Activated T-cell treated with anti-CD3 and anti-CD28 coated beads, Interleukin-2, amount 50 U/mL, for 24 hours (primary cell): ENCODE results near the gene CLSTN3.
A peak's percentile ranks its signal among the peaks of the same experiment; 100 is the strongest.
"Not testable (repeated sequence)": the region's sequence is repeated elsewhere in the genome, so short reads cannot be mapped to it uniquely, and the experiment has no call there.

Source experiments
- DNase-seq: peaks from one replicate; pipeline ENCODE4 v3.0.0-alpha.2; 2020
- H3K27ac Mint-ChIP-seq: 2 replicates; pipeline ENCODE4 v1.8.0; 2020; ENCODE audit warnings: mild to moderate bottlenecking, mixed read lengths
- H3K27me3 Mint-ChIP-seq: 2 replicates; pipeline ENCODE4 v1.8.0; 2020; ENCODE audit warnings: mixed read lengths
- H3K36me3 Mint-ChIP-seq: 2 replicates; pipeline ENCODE4 v1.8.0; 2020; ENCODE audit warnings: low read depth, mixed read lengths
- H3K4me1 Mint-ChIP-seq: 2 replicates; pipeline ENCODE4 v1.8.0; 2020; ENCODE audit warnings: low read depth, mixed read lengths
- H3K4me3 Mint-ChIP-seq: 2 replicates; pipeline ENCODE4 v1.8.0; 2020; ENCODE audit warnings: mild to moderate bottlenecking, moderate library complexity, mixed read lengths
- H3K9me3 Mint-ChIP-seq: 2 replicates; pipeline ENCODE4 v1.8.0; 2020; ENCODE audit warnings: mixed read lengths

CLSTN3 gene

DNA sequence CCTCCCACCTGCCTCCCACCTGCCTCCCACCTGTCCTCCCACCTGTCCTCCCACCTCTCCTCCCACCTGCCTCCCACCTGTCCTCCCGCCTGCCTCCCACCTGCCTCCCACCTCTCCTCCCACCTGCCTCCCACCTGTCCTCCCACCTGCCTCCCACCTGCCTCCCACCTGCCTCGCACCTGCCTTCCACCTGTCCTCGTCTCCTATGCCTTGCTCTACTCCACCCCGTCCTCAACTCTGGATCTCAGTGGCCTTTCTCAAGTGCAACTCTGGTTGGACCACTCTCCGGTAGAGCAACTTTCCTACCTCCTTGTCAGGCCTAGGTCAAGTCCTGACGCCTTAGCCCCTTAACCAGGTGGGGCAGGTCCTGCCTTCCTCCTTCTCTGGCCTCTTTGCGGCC lies 30.0 kb downstream of the CLSTN3 start:
- H3K36me3 Mint-ChIP-seq: peaks cover 24% of the 10 kb centered on the region
- no peak for DNase-seq
- H3K27me3 Mint-ChIP-seq: peaks cover 8% of the 10 kb centered on the region
- H3K9me3 Mint-ChIP-seq: no peaks in the 10 kb centered on the region
- peaks cover 12% of the 10 kb centered on the region for H3K4me1 Mint-ChIP-seq
- no peak overlapping the region for H3K4me3 Mint-ChIP-seq
- H3K27ac Mint-ChIP-seq: no peak overlapping the region

DNA sequence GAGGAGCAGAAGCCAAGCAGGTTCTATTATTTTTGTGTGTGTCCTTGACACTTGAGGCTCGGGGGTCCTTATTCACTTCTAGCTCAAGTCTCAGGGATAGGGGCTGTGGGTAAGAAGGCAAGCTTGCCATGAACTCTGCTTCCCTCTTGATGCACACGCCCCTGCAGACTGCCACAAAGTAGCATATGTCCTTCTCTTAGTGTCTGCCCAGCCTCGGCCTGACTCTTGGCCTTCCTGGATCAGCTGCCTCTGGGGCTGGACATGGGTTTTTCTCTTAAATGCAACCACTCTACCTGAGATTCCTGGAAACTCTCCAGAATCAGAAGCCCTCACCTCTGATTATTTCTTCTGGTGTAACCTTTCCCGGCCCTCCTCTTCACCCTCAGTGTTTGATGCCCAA lies 31.2 kb downstream of the CLSTN3 start:
- H3K27me3 Mint-ChIP-seq: peaks cover 8% of the 10 kb centered on the region
- H3K4me1 Mint-ChIP-seq: peaks cover 12% of the 10 kb centered on the region
- H3K27ac Mint-ChIP-seq: no peak overlapping the region
- no peaks in the 10 kb centered on the region for H3K9me3 Mint-ChIP-seq
- no peak overlapping the region for H3K4me3 Mint-ChIP-seq
- peaks cover 13% of the 10 kb centered on the region for H3K36me3 Mint-ChIP-seq
- DNase-seq: no peak

- Mint-ChIP-seq H3K36me3 (peaks cover 10% of the 10 kb centered on the region), H3K9me3 (no peaks in the 10 kb centered on the region), H3K4me3 (no peak overlapping the region), H3K27me3 (peaks cover 12% of the 10 kb centered on the region), H3K4me1 (peaks cover 12% of the 10 kb centered on the region), H3K27ac (no peak overlapping the region)
- no peak for DNase-seq
Measured at GRCh38 chr12:7161811-7162210, 31.6 kb downstream of the CLSTN3 start.

DNA sequence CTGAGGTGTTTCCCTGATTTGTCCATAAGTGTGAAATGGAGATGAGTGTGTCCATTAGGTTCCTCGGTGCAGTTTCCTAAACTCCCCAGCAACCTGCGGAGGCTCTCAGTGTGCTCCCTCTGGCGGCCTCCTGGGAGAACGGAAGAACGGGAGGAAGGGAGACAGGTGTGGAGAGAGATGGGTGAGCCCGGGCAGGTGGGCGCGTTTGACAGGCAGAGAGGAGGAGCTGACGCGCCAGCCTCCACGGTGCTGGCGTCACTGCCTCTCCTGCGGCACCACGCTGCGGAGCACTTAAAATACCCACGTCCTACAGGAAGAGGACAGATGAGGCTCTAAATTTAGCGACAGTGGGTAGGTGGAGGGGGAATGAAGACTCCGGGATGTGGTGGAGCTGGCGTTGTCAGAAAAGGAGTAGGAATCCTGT lies 32.5 kb downstream of the CLSTN3 start:
- H3K4me1 Mint-ChIP-seq: peaks cover 12% of the 10 kb centered on the region
- peaks cover 13% of the 10 kb centered on the region for H3K27me3 Mint-ChIP-seq
- H3K27ac Mint-ChIP-seq: no peak overlapping the region
- H3K9me3 Mint-ChIP-seq: peaks cover 5% of the 10 kb centered on the region
- DNase-seq: peak; percentile 40
- H3K36me3 Mint-ChIP-seq: peaks cover 4% of the 10 kb centered on the region
- H3K4me3 Mint-ChIP-seq: no peak overlapping the region

DNA sequence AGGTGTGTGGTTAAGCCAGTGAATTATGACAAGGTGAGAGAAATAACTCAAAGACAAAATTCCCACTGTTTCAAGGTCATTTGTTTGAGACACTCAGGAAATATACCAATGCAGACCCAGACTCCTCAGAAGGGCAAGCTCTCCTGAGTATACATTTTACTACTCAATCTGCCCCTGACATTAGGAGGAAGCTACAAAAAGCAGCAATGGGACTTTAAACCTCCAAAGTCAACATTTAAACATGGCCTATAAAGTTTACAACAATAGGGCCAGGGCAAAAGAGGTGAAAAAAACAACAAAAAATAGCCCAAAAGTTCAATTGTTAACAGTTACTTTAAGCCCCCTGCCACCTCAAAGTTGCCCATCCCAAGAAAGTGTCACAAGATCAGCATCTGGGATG lies 39.8 kb downstream of the CLSTN3 start:
- DNase-seq: no peak
- Mint-ChIP-seq H3K36me3 (peaks cover 2% of the 10 kb centered on the region), H3K4me1 (no peaks in the 10 kb centered on the region), H3K27ac (no peak overlapping the region), H3K4me3 (no peak overlapping the region), H3K27me3 (peaks cover 33% of the 10 kb centered on the region), H3K9me3 (peaks cover 24% of the 10 kb centered on the region)

DNA sequence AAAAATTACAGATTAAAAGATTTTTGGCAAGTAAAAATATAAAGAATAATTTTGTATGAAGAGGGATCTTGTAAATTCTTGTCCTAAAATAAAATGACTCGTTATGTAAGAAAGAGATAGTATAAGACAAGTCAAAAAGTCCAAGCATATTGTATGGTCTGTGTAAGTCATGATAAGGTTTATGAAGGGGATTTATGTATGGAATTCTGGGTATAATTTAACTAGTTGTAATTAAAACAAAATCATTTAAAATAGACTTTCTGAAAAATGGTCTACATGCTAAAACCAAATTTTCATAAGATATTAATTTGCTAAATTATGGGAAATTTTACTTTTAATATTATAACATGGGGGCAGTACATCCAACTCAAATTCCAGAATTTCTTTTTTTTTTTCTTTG lies 41.7 kb downstream of the CLSTN3 start:
- no peak for DNase-seq
- Mint-ChIP-seq H3K4me3 (no peak overlapping the region), H3K4me1 (no peaks in the 10 kb centered on the region), H3K27ac (no peak overlapping the region), H3K9me3 (peaks cover 27% of the 10 kb centered on the region), H3K27me3 (peaks cover 42% of the 10 kb centered on the region), H3K36me3 (peaks cover 2% of the 10 kb centered on the region)

DNA sequence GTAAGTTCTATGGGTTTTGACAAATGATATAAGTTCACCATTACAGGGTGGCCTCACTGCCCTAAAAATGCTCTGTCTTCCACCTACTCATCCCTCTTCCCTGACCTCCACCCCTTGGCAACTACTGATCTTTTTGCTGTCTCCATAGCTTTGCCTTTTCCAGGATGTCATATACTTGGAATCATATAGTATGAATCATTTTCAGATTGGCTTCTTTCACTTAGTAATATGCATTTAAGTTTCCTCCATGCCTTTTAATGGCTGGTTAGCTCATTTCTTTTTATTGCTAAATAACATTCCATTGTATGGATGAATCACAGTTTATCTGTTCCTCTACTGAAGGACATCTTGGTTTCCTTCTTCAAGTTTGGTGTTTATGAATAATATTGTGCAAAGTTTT lies 45.3 kb downstream of the CLSTN3 start:
- no peak for DNase-seq
- Mint-ChIP-seq H3K4me1 (no peaks in the 10 kb centered on the region), H3K27me3 (peaks cover 48% of the 10 kb centered on the region)

GRCh38 chr12:7176595-7176994 lies 46.4 kb downstream of the CLSTN3 start:
- H3K4me3 Mint-ChIP-seq: no peak overlapping the region
- no peaks in the 10 kb centered on the region for H3K4me1 Mint-ChIP-seq
- peaks cover 53% of the 10 kb centered on the region for H3K27me3 Mint-ChIP-seq
- no peak overlapping the region for H3K27ac Mint-ChIP-seq
- no peaks in the 10 kb centered on the region for H3K36me3 Mint-ChIP-seq
- peaks cover 9% of the 10 kb centered on the region for H3K9me3 Mint-ChIP-seq
- DNase-seq: no peak

More for the DNA sequence above, 45.3 kb downstream of the CLSTN3 start:
- Mint-ChIP-seq H3K4me3 (no peak overlapping the region), H3K36me3 (no peaks in the 10 kb centered on the region), H3K9me3 (peaks cover 9% of the 10 kb centered on the region), H3K27ac (no peak overlapping the region)

DNA sequence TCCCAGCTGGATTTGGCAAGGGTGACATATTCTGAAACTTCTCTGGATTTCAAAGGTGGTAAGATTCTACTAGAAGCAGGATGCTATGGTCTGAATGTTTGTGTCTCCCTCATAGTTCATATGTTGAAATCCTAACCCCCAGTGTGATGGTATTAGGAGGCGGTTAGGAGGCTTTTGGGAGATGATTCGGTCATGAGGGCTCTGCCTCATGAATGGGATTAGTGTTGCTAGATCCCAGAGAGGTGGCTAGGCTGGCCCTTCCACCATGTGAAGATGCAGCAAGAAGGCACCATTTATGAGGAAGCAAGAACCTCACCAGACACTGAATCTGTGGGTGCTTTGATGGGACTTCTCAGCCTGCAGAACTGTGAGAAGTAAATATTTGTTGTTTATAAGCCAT lies 48.3 kb downstream of the CLSTN3 start:
- Mint-ChIP-seq H3K27me3 (peaks cover 48% of the 10 kb centered on the region), H3K36me3 (no peaks in the 10 kb centered on the region), H3K9me3 (peaks cover 3% of the 10 kb centered on the region), H3K4me1 (no peaks in the 10 kb centered on the region), H3K27ac (no peak overlapping the region), H3K4me3 (no peak overlapping the region)
- DNase-seq: no peak

- Mint-ChIP-seq H3K9me3 (peaks cover 3% of the 10 kb centered on the region), H3K36me3 (no peaks in the 10 kb centered on the region), H3K4me3 (no peak overlapping the region), H3K4me1 (no peaks in the 10 kb centered on the region), H3K27ac (no peak overlapping the region), H3K27me3 (peaks cover 35% of the 10 kb centered on the region)
- no peak for DNase-seq
Measured at GRCh38 chr12:7180685-7181084, 50.5 kb downstream of the CLSTN3 start.

- H3K36me3 Mint-ChIP-seq, DNase-seq, H3K9me3 Mint-ChIP-seq, H3K27ac Mint-ChIP-seq, H3K27me3 Mint-ChIP-seq, H3K4me3 Mint-ChIP-seq: not testable (repeated sequence)
- H3K4me1 Mint-ChIP-seq: peaks cover 20% of the 10 kb centered on the region
Measured at GRCh38 chr12:7186058-7186457, 55.9 kb downstream of the CLSTN3 start.

DNA sequence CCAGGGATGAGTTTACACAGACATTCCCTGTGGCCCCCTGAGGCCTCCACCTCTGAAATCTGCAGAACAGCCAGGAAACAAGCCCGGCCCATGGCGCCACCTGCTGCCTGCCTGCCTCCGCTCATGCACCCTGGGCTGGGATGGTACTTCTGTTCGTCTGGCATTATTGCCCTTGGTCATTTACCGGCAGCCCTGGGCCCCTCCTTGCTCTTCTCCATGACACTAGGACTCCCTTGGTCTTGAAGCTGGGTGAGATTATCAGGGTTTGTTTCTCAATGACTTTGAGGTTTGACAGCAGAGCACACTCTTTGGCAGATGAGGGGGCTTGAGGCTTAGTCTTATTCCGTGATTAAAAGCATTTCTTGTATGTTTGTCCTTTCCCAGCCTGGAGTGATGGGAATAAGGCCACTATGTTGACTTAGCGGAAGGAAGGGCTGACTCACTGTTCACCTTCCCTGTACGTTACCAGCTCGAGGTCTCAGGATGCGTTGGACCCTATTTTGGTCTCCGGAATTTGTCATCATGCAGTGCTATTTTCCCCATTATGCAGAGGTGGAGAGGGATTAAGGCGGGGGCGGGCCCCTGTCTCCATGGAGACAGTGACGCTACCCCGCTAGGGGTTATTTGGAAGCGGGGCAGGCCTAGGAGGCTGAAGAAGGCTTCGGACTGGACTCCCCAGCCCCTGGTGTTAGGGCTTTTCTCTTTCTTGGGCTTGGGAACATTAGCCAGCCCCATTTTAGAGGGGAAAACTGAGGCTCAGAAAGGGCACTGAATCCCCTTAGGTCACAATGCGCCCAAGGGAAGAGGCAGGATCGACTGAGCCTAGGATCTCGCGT lies 58.6 kb downstream of the CLSTN3 start:
- no peaks in the 10 kb centered on the region for H3K9me3 Mint-ChIP-seq
- H3K27ac Mint-ChIP-seq: peak overlapping the region; percentile 98
- H3K4me3 Mint-ChIP-seq: peak overlapping the region; percentile 90
- H3K36me3 Mint-ChIP-seq: peaks cover 32% of the 10 kb centered on the region
- DNase-seq: peak; percentile 79
- peaks cover 42% of the 10 kb centered on the region for H3K4me1 Mint-ChIP-seq
- H3K27me3 Mint-ChIP-seq: no peaks in the 10 kb centered on the region

DNA sequence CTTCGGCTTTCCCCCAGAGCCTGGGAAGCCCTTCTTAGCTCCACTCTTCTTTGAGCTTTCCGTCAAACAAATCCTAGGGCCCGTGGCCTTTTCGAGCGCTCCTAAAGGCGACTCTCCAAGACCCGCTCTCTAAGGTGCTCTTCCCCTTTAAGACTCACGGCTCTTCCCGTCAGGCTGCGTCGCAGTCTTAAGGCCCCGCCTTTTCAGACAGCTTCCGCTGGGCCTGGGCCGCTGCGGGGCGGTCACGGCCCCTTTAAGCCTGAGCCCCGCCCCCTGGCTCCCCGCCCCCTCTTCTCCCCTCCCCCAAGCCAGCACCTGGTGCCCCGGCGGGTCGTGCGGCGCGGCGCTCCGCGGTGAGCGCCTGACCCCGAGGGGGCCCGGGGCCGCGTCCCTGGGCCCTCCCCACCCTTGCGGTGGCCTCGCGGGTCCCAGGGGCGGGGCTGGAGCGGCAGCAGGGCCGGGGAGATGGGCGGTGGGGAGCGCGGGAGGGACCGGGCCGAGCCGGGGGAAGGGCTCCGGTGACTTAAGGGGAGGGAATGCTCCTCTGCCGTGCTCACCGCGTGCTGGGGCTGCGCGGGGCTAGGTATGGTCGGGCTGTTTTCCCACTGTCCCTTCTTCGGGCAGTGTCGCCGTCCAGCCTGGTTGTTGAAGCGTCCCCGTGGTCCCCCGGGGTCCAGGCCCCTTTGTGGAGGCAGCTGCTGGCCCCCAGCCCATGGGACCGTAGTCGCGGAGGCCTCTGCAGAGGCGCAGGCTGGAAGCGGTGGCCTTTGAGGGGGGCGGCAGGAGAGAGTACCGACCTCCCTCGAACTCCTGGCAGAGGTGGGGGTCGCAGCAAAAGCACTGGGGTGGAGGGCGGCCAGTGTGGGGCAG lies 59.5 kb downstream of the CLSTN3 start, which contains the start of gene PEX5:
PEX5 (plus strand) TSS at position 289 of the 870 bp plus-strand sequence. CDS start 692 bp downstream, outside the sequence.
- H3K27me3 Mint-ChIP-seq: no peaks in the 10 kb centered on the region
- H3K36me3 Mint-ChIP-seq: peaks cover 39% of the 10 kb centered on the region
- H3K4me3 Mint-ChIP-seq: peak within 1 kb of the TSS; percentile 90
- peak within 1 kb of the TSS; percentile 98 for H3K27ac Mint-ChIP-seq
- peak; percentile 86 for DNase-seq
- peaks cover 48% of the 10 kb centered on the region for H3K4me1 Mint-ChIP-seq
- H3K9me3 Mint-ChIP-seq: no peaks in the 10 kb centered on the region

DNA sequence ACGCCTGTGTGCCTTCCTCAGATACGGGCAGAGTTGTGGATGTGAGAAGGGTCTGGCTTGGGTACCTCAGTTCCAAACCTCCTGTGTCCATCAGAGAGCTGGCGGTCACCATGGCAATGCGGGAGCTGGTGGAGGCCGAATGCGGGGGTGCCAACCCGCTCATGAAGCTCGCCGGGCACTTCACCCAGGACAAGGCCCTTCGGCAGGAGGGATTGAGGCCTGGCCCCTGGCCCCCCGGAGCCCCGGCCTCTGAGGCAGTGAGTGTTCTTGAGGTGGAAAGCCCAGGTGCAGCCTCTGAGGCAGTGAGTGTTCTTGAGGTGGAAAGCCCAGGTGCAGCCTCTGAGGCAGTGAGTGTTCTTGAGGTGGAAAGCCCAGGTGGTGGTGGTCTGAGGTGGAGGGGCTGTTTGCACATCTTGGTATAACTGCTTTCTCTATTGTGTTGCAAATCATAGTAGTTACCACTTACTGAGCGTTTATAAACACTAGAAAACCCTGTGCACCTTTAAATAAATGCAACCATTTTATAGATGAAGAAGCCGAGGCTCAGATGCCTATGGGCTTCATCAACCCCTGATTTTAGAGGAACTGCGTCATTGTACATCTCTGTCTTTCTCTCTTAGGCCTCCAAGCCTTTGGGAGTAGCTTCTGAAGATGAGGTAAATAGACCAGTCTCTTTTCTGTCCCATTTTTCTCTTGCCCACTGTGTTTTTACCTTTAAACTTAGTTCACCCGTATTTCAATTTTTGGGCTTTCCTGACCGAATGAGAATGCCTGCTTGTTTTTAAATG lies 60.3 kb downstream of the CLSTN3 start:
- Mint-ChIP-seq H3K27me3 (no peaks in the 10 kb centered on the region), H3K4me3 (peak overlapping the region; percentile 90), H3K27ac (peak overlapping the region; percentile 98), H3K9me3 (no peaks in the 10 kb centered on the region), H3K36me3 (peaks cover 48% of the 10 kb centered on the region), H3K4me1 (peaks cover 54% of the 10 kb centered on the region)
- DNase-seq: peak; percentile 56
